Measurements from ENCODE around the gene ARL8A. TPM values are rescaled to one million over a fixed set of nuclear protein-coding genes. Genes with fewer than 3 reads are reported as not detected.

The ARL8A gene
- total RNA-seq, 1 donor from 2014 or later, result 38.5 TPM

DNA sequence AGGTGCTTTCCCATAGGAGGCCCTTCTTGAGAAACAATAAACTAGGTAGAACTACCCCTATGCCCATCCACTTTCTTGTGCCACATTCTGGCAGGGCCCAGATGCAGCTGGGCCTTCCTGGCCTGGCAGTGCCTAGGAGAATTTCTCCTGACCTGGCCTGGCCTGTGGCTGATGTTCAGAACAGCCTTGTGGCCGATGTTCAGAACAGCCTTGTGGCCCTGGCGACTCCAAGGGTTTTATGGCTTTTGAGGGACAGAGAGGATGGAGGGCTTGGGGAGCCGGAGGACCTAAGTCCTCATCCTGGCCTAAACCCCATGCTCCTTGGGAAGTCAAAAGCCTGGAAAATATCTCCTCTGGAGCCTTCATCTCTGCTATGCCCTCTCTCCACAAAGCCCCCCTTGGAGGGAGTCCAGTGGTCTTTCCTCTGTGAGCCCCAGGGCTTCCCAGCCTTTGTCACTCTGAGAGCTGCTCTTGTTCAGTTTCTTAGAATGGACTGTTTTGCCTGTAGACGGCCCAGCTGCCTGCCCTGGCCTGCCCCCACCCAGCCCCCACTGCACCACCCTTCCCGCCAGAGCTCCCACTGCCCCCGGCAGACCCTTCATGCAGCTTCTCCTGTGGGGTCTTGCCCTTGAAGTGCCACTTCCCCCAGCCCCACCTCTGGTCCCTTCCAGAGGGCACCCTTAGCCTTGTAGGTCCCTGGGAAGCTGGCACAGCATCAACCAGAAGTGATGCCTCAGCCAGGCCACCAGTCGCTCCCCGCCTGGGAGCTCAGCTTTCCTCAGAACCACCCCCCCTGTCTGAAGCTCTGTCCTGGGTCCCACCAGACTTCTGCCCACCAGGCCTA is 14.9 kb downstream of the ARL8A start:
- TF ChIP-seq, protein P1, sequence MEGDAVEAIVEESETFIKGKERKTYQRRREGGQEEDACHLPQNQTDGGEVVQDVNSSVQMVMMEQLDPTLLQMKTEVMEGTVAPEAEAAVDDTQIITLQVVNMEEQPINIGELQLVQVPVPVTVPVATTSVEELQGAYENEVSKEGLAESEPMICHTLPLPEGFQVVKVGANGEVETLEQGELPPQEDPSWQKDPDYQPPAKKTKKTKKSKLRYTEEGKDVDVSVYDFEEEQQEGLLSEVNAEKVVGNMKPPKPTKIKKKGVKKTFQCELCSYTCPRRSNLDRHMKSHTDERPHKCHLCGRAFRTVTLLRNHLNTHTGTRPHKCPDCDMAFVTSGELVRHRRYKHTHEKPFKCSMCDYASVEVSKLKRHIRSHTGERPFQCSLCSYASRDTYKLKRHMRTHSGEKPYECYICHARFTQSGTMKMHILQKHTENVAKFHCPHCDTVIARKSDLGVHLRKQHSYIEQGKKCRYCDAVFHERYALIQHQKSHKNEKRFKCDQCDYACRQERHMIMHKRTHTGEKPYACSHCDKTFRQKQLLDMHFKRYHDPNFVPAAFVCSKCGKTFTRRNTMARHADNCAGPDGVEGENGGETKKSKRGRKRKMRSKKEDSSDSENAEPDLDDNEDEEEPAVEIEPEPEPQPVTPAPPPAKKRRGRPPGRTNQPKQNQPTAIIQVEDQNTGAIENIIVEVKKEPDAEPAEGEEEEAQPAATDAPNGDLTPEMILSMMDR (IDR thresholded peaks at IDR 0.05), result no peak
- intact Hi-C loops (cut with DNase I), result loop anchor here (10.0 kb wide), 1 partner anchor 245 kb away; the partner anchor contains the start of gene SHISA4
- Histone ChIP-seq H3K27ac (peak overlapping the region; percentile 84 to 89), H3K9me3 (no peaks in the 10 kb centered on the region), H3K27me3 (no peaks in the 10 kb centered on the region), H3K4me3 (no peak overlapping the region), H3K36me3 (peaks cover 17 to 21% of the 10 kb centered on the region in 2 donors), H3K4me1 (peaks cover 13 to 26% of the 10 kb centered on the region in 2 donors)
- DNase-seq (ENCODE audit: low spot score in 2 of 2), result peak in 1 of 2 donors; percentile 69

DNA sequence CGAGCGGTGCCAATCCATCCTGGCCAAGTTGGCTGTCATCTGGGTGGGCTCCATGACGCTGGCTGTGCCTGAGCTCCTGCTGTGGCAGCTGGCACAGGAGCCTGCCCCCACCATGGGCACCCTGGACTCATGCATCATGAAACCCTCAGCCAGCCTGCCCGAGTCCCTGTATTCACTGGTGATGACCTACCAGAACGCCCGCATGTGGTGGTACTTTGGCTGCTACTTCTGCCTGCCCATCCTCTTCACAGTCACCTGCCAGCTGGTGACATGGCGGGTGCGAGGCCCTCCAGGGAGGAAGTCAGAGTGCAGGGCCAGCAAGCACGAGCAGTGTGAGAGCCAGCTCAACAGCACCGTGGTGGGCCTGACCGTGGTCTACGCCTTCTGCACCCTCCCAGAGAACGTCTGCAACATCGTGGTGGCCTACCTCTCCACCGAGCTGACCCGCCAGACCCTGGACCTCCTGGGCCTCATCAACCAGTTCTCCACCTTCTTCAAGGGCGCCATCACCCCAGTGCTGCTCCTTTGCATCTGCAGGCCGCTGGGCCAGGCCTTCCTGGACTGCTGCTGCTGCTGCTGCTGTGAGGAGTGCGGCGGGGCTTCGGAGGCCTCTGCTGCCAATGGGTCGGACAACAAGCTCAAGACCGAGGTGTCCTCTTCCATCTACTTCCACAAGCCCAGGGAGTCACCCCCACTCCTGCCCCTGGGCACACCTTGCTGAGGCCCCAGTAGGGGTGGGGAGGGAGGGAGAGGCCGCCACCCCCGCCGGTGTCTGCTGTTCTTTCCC is 16.5 kb downstream of the ARL8A start:
- intact Hi-C loops (cut with DNase I), result no loop called here

DNA sequence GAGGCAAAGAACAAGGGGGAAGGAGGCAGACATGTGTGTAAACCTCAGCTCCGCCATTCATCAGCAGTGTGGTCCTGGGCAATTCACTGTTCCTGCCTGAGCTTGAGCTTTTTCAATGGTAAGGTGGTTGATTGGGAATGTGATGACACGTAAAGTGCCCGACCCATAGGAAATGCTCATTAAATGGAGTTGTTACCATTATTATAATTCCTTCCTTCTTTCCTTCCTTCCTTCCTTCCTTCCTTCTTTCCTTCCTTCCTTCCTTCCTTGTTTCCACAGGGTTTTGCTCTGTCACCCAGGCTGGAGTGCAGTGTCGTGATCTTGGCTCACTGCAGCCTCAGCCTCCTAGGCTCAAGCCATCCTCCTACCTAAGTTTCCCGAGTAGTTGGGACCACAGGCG is 17.5 kb downstream of the ARL8A start:
- Histone ChIP-seq H3K9me3 (no peaks in the 10 kb centered on the region), H3K27ac (no peak overlapping the region), H3K4me3 (no peak overlapping the region), H3K36me3 (no peaks in the 10 kb centered on the region), H3K27me3 (no peaks in the 10 kb centered on the region), H3K4me1 (peaks cover 8 to 15% of the 10 kb centered on the region in 2 donors)
- intact Hi-C loops (cut with DNase I), result no loop called here
- TF ChIP-seq, protein P1 (IDR thresholded peaks at IDR 0.05), result no peak
- DNase-seq (ENCODE audit: low spot score in 2 of 2), result no peak

More for the DNA sequence above, 16.5 kb downstream of the ARL8A start:
- no peaks in the 10 kb centered on the region for H3K27me3 ChIP-seq
- no peak overlapping the region for H3K4me3 ChIP-seq
- no peak for DNase-seq (ENCODE audit: low spot score in 2 of 2)
- TF ChIP-seq, protein P1 (IDR thresholded peaks at IDR 0.05), result no peak
- no peaks in the 10 kb centered on the region for H3K9me3 ChIP-seq
- H3K27ac ChIP-seq, result no peak overlapping the region
- H3K36me3 ChIP-seq, result peaks cover 2 to 5% of the 10 kb centered on the region in 2 donors
- H3K4me1 ChIP-seq, result peaks cover 13 to 24% of the 10 kb centered on the region in 2 donors

DNA sequence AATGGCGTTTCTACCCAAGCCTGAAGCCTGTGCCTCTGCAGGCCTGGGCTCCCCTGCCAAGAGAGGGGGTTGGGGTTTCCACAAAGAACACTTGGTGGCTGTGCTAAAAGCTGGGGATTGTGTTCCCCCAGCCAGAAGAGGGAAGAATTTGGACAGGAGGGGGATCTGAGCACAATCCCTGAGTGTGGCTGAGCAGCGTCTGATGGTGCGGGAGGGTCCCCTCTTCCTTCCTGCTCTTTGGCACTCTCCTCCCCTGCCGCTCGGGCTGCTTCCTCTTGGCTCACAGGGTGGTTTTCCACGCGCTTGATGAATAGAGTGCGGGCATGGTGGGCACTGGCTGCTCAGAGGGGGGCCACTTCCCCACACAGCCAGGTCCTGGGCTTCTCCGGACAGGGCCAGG is 18.1 kb downstream of the ARL8A start:
- no peaks in the 10 kb centered on the region for H3K9me3 ChIP-seq
- no peak overlapping the region for H3K27ac ChIP-seq
- DNase-seq (ENCODE audit: low spot score in 2 of 2), result no peak
- no peaks in the 10 kb centered on the region for H3K36me3 ChIP-seq
- TF ChIP-seq, protein P1 (IDR thresholded peaks at IDR 0.05), result no peak
- intact Hi-C loops (cut with DNase I), result no loop called here
- peaks cover 8 to 9% of the 10 kb centered on the region in 2 donors for H3K4me1 ChIP-seq
- H3K27me3 ChIP-seq, result no peaks in the 10 kb centered on the region
- H3K4me3 ChIP-seq, result no peak overlapping the region

DNA sequence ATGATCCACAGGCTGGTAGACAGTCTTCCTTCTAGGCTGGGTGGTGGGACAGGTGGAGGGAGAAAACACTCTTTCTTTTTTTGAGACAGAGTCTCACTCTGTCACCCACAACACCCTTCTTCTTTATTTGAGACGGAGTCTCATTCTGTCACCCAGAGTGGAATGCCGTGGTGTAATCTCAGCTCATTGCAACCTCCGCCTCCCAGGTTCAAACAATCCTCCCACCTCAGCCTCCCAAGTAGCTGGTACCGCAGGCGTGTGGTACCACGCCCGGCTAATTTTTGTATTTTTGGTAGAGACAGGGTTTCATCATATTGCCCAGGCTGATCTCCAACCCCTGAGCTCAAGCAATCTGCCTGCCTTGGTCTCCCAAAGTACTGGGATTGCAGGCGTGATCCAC is 18.9 kb downstream of the ARL8A start:
- intact Hi-C loops (cut with DNase I), result no loop called here
- H3K27ac ChIP-seq, result no peak overlapping the region
- no peak for DNase-seq (ENCODE audit: low spot score in 2 of 2)
- no peaks in the 10 kb centered on the region for H3K9me3 ChIP-seq
- H3K27me3 ChIP-seq, result no peaks in the 10 kb centered on the region
- no peak overlapping the region for H3K4me3 ChIP-seq
- H3K36me3 ChIP-seq, result no peaks in the 10 kb centered on the region
- TF ChIP-seq, protein P1 (IDR thresholded peaks at IDR 0.05), result no peak
- H3K4me1 ChIP-seq, result peaks cover 4 to 6% of the 10 kb centered on the region in 2 donors
